GM15510 (cell line): ENCODE results near the gene HSDL2.
A peak's percentile ranks its signal among the peaks of the same experiment; 100 is the strongest.

Experiments
- POLR2A ChIP-seq: IDR thresholded peaks from 3 replicates; pipeline ENCODE4 v1.6.1; 2011; ENCODE audit warnings: borderline replicate concordance; ENCODE audit not compliant: insufficient read length; ENCODE audit errors: extremely low read depth

Gene HSDL2

DNA sequence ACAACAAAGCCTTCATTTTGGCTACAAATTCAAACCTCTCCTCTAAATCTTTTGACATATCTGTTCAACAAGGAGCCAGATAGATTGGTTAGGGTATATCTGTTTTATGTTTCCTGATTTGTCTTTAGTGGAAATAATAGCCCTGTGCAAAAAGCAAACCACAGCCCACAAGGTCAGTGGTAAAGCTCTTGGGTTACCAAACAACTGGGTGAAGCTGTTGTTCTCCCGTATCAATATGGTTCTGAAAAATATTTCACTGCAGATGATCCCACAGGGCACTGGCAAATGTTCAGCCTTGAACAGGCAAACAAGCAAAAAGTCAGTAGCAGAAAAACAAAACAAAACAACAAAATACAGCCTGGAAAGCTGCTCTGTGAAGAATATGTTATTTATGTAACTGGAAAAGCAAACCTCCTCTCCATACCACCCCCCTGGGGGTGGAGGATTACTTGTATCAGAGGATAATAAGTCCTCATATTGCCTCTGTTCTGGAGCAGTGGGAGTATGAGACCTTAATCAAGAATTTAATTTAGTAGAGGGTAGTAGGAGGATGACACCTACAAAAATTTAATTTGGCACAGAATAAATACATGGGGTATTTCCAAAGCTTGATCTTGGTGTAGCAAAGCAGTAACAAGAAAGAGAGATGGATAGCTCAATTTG, 25.7 kb upstream of the HSDL2 start:
- no peak for TF ChIP-seq POLR2A

DNA sequence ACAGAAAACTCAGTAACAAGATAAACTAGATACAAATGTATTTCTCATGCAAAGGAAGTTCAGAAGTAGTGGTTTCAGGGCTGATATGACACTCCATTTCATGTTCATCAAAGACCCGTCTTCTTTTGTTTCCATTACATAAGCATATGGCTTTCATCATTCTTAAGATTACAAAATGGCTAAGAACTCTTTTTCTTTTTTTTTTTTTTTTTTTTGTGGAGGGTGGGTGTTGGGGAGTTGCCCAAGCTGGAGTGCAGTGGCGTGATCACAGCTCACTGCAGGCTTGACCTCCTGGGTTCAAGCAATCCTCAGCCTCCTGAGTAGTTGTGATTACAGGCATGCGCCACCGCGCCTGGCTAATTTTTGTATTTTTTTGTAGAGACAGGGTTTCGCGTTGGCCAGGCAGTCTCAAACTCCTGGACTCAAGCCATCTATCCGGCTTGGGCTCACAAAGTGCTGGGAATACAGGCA, 24.4 kb upstream of the HSDL2 start:
- no peak for TF ChIP-seq POLR2A

DNA sequence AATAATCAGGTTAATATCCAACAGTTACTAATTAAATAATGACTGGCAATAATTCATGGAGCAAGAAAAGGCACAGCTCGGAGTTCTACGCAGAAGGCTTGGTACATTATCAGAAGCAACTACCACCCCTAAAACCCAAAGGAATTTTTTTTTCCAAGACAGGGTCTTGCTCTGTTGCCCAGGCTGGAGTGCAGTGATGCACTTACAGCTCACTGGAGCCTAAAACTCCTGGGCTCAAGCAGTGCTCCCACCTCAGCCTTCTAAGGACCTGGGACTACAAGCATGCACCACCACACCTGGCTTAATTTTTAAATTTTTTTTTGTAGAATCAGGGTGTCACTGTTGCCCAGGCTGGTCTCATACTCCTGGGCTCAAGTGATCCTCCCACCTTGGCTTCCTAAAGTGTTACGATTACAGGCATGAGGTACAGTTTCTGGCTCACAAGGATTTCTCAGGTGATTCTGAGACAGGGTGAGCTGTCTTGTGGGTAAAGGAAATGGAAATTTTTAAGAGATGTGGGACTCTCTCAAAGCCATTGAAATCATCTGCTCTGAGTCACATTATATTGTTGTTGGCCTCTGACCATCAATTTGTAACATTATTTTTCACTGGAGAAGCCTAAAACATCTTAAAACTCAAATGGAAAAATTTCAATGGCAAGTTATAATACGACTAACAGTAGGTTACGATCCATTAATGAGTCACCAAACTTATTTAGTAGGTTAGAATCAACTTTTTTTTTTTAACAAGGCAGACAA, 19.7 kb upstream of the HSDL2 start:
- TF ChIP-seq POLR2A, result no peak

DNA sequence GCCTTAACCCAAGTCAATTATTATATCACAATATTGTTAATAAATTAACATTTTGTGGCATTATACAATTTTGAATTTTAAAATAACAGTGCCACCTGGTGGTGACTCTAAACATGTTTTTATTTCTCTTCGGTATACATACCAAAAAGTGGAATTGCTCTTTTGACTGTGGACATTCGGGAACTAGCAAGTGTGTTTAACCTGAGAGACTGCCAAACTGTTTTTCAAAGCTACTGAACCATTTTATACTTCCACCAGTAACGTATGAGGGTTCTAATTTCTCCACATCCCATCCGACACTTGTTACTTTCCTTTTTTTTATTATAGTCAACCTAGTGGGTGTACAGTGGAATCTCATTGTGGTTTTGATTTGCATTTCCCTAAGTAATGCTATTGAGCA, 18.3 kb upstream of the HSDL2 start:
- TF ChIP-seq POLR2A, result no peak

DNA sequence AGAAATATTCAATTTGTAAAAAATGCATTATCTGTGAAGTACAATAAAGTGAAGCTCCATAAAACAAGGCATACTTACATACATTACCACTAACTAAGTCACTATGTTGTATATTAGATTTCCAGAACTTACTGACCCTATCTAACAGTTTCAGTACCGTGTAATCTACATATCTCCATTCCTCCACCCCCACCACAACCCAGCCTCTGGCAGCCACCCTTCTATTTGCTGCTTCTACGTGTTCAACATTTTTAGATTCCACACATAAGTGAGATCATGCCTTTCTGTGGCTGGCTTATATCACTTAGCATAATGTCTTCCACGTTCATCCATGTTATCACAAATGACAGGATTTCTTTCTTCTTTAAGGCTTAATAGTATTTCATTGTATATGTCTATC, 15.1 kb upstream of the HSDL2 start:
- TF ChIP-seq POLR2A, result no peak

DNA sequence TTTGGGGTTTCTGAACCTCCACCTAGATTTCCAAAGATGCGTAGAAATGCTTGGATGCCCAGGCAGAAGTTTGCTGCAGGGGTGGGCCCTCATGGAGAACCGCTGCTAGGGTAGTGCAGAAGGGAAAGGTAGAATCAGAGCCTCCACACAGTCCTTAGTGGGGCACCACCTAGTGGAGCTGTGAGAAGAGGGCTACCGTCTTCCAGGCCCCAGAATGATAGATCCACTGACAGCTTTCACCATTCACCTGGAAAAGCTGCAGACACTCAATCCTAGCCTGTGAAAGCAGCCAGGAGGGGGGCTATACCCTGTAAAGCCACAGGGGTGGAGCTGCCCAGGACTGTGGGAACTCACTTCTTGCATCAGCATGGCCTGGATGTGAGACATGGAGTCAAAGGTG, 13.3 kb upstream of the HSDL2 start:
- no peak for TF ChIP-seq POLR2A

DNA sequence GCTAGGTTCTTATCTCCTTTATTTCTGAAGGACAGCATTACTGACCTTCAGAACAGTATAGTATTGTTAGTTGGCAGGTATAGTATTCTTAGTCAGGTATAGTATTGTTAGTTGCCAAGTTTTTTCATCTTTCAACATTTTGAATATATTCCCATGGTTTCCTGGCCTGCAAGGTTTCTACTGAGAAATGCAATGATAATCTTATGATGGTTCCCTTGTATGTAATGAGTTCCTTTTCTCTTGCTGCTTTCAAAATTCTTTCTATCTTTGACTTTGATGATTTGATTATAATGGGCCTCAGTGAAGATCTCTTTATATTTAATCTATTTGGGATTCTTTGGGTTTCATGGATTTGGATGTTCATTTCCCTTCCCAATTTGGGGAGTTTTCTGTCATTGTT, 12.4 kb upstream of the HSDL2 start:
- TF ChIP-seq POLR2A, result no peak

DNA sequence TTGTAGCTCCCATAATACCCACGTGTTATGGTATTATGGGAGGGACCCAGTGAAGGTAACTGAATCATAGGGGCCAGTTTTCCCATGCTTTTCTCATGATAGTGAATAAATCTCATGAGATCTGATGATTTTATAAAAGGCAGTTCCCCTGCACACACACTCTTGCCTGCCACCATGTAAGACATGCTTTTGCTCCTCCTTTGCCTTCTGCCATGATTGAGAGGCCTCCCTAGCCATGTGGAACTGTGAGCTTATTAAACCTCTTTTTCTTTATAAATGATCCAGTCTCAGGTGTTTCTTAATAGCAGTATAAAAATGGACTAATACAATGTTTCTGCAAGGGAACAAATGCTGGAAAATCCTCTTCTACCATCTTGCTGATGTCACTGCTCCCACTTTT, 10.1 kb upstream of the HSDL2 start:
- no peak for TF ChIP-seq POLR2A

DNA sequence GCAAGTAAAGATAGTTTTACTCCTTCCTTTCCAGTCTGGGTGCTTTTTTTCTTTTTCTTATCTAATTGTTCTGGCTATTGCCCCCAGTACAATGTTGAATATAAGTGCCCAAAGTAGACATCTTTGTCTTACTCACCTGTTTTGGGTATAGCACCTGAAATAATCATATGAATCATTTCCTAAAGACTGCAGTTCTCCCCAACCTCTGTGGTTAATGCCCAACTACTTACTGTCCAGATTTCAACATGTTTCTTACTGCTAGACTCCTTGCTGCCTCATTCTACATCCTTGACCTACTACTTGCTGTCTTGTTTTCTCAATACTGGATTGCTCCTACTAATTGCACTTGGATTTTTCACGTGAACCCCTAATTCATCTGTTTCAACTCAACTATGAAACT, 8.8 kb upstream of the HSDL2 start:
- no peak for TF ChIP-seq POLR2A

DNA sequence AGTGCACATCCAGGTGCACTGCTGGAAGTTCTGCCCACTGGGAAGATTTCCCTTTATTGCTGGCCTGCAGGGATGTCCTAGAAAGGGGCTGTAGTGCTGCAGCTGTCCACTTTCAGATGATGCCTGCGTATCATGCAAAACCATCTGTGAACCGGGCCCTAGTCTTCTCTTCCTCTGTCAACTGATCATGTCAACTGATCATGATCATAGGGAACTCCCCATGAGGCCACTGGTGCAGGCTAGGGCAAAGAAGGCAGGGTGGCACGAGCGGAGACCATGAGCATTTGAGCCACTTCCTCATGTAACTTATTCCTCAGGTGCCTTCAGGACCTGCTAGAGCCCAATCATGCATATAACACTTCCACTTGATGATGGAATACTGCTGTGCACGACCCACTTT, 4.5 kb upstream of the HSDL2 start:
- TF ChIP-seq POLR2A, result no peak

DNA sequence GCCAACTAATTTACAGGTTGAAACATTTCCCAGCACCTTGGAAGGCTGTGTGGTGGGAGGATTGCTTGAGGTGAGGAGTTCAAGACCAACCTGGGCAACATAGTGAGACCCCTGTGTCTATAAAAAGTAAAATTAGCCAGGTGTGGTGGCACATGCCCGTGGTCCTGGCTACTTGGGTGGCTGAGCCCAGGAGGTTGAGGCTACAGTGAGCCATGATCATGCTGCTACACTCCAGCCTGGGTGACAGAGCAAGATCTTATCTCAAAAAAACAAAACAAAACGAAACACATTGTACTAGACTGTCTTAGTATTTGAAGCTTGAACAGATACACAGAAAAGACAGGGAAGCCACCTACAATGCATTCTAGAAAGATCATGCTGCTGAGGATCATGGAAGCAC, 2.8 kb upstream of the HSDL2 start:
- no peak for TF ChIP-seq POLR2A

DNA sequence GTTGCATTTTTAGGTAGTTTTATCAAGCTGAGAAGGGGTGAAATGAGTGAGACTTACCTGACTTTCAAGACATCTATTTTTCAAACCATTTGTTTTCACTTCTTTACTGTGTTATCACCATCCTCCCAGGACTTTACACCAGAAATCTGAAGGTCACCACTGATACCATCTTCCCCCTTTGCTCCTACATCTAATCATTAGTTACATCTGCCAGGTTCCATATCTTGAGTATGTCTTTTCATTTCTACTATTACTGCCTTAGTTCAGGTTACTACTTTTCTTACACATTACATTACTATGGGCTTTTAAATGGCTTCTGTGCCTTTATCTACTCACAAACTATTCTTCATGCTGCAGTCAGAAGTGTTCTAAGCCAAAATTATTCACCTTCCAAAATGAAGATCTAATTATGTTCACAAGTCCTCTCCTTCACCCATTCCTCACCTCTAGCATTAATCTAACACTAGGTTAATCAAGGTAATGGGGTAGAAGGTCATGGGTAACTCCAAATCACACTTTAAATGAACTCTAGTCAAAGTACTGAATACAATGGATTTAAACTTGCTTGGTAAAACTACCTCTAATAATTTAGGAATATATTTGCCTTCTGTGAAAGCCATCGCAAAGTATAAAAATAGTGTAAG, 2.1 kb upstream of the HSDL2 start:
- no peak for TF ChIP-seq POLR2A

DNA sequence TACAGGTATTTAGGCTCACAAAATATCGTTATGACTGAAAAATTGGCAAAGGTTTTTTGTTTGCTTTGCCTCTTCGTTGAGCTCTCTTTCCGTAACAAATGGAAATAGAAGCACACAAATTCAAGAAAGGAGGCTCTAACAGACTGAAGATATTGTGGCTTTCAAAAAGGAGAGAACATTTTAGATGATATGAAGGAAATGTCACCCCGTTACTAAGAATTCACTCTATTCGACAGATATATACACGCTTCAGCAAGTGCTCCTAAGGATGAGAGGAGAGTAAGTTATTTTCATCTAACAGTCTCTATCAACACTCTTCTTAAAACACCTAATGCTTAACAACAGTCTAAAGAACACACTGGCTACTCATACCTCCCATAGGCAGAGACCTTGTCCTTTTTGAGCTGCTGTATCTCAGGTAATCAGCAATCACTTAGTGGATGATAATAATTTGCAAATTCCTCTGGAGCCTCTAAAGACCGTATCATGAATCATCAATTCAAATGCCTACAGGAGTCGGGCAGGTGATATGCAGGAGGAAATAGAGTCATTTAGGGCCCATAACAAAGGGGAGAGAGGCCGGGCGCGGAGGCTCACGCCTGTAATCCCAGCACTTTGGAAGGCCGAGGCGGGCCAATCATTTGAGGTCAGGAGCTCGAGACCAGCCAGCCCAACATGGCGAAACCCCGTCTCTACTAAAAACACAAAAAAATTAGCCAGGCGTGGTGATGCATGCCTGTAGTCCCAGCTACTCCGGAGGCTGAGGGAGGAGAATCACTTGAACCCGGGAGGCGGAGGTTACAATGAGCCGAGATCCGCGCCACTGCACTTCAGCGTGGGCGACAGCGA, 1.4 kb upstream of the HSDL2 start:
- no peak for TF ChIP-seq POLR2A

DNA sequence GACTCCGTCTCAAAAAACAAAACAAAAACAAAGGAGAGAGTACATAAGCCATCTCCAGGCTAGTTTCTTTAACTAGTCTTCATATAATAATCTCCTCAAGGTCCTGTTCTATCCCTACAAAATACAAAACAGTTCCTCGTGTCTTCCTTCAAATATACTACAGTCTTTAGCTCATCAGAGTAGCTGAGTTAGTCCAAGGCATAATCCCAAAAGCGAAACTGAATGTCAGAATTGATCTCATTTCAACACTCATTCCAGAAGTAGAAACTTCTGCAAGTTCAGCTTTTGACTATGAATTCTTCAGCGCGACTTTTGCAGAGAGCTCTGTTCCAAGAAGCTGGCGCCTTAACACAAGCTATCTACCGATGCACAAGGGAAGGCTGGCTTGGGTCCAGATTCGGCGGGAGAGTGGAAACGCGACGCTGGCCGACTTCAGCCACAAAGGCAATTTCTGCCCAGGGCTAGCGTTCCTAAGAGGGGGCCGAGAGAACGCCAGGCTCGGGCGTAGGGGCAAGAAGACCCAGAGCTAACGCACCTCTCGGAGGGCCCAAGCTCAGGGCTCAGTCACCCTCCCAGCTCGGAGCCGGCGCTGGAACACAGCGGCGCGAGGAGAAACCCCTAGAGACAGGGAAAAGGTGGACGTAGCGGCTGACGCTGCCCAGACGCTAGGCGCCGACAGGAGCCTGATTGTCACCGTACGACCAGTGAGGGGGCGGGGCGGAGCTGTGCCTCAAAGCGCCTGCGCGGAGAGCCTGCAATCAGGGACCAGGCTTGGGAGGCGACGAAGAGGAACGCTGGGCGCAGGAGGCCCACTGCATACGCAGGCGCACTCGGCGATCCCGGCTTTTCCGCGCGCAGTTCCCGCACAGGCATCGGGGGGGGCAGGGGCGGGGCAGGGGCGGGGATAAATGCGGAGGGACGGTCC, 469 bp upstream of the HSDL2 start:
- TF ChIP-seq POLR2A, result peak; percentile 75
